ENCODE data around the gene CDK10.
"Not testable (repeated sequence)": the region's sequence is repeated elsewhere in the genome, so short reads cannot be mapped to it uniquely, and the experiment has no call there.

CDK10 gene

DNA sequence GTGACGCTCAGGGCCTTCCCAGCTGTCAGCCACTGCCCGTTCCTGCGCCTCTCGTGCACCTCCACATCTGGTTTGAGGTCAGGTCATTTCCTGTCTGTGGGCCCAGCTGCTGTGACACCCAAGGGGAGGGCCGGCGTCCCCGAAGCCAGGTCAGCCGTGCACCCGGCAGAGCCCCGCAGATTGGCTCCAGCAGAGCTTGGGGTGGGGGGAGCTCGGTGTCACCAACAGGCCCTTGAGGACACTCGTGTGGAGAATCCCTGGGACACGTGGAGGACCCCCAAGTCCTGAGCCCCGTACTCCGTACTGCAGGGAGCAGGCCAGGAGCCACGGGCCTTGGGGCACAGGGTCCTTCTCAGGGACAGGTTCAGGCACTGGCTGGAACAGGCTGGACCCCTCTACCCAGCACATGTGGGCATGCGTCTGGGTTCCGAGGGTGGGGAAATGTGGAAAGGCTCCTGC lies 10.2 kb downstream of the CDK10 start:
- DNase-seq = no peak

DNA sequence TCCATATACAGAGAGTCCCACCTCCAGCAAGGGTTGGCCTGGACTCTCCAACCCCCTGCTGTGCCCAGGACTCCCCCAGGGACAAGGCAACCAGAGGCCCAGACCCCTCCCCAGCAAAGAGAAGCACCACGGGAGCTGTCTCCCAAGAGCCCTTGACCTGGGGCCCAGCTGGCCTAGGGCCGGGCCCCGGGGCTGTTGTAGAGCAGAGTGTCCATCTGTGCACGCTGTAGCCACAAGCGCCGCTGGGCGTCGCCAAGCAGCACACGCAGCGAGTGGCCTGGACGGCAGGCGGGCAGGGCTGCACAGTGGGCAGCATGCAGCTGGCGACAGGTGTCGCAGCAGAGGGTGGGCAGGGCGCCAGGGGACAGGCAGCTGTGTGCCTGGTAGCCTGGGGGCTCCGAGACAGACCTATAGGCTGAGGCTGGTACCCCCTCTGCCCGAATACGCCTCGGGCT lies 10.7 kb downstream of the CDK10 start:
- no peak for DNase-seq

DNA sequence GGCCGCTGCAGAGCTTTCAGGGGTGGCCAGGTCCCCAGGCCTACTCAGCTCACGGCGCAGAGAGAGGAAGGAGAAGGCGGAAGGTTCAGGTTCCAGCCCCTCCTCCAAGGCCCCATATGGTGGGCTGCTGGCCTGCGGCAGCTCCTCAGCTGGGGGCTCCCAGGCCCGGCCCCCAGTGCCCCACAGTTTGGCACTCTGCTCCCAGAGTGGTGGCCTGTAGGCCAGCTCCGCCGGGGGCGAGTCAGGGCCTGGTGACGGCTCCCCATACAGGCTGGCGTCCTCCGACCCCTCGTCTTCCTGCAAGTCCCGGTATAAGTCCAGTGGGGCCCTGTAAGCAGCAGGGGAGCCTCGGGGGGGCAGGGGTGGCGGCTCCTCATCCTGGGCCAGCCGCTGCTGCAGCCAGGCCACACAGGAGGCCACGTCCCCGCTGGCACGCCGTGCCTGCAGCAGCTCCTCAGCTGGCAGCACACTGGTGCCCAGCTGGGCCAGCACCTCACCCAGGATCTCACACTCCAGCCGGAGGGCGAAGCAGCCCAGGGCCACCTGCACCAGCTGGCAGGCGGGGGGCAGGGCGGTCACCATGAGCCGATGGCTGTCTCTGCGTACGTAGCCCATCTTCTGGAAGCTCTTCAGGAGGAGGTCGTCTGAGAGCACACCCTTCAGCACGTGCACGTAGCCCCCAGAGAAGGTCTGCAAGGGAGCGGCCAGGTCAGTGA lies 11.3 kb downstream of the CDK10 start:
- DNase-seq = no peak

DNA sequence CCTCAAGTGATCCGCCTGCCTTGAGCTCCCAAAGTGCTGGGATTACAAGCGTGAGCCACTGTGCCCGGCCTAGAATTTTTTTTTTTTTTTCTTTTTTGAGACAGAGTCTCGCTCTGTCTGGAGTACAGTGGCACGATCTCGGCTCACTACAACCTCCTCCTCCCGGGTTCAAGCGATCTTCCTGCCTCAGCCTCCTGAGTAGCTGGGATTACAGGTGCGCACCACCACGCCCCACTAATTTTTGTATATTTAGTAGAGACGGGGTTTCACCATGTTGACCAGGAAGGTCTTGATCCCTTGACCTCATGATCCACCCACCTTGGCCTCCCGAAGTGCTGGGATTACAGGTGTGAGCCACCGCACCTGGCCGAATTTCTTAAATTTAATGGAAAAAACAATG lies 12.2 kb downstream of the CDK10 start:
- not testable (repeated sequence) for DNase-seq

DNA sequence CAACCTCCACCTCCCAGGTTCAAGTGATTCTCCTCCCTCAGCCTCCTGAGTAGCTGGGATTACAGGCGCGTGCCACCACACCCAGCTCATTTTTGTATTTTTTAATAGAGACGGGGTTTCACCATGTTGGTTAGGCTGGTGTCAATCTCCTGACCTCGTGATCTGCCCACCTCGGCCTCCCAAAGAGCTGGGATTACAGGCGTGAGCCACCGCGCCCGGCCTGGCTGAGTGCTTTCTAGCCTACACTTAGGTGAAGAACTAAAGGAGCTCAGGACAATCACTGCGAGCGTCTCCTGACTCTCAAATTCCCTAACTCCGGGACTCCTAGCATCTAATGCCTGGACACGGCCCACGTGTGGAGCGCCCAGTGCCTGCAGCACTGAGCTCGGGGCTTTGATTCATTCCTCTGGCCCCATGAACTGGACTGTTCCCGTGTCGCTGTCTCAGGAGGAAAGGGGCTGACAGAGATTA lies 13.2 kb downstream of the CDK10 start:
- not testable (repeated sequence) for DNase-seq

DNA sequence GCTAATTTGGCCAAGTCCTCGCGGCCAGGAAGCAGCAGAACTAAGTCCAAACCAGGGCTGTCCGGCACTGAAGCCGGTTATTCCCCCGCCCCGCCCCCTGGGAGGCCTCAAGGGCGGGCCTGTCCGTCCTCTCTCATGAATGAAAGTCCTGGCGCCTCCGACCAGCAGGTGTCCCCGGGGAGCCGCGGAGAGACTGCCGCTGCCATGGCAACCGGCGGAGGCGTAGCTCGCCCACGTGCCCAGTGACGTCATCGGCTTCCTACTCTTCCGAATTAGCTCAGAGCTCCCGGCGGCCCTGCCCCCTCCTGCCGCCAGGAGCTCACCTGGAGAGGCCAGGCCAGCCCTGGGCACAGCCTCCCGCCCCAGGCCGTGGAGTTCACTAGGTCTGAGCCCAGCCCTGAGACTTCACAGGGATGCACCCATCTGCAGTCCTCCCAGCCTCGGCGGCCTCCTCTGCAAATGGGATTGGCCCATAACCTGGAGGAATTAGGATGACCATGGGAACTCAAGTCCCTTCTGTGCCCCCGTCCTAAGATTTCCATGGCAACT lies 13.7 kb downstream of the CDK10 start:
- peak; percentile 99 for DNase-seq

DNA sequence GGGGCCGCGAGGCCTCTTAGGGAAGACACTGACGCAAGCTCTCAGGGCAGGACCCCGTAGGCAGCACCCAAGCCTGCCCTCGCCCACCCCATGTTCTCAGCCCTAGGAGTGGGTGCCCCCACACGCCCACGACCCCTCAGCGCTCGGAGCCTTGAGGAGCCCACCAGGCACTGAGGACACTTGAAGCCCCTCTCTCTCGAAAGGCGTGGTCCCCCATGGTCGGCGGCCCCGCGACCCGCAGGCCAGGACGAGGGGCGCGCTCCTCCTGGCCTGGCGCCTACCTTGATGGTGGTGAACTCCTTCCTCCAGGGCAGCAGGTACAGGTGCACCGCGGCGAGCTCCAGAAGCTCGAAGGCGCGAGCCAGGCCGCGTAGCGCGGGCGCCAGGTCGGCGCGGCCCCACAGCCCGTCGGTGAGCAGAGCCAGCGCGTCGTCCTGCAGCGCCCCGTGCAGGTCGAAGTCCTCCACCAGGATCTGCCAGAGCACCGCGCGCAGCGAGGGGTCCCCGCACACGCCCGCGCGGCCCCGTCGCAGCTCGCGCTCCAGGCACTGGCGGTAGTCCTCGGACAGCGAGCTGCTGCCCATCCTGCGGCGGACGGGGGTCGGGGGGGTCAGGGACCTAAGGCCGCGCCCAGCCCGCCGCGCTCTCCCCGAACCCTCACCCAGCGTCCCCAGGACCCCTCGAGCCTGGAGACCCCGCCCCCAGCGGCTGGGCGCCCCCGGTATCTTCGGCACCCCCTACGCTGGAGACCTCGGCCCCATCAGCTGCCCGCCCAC lies 14.3 kb downstream of the CDK10 start:
- DNase-seq = no peak

DNA sequence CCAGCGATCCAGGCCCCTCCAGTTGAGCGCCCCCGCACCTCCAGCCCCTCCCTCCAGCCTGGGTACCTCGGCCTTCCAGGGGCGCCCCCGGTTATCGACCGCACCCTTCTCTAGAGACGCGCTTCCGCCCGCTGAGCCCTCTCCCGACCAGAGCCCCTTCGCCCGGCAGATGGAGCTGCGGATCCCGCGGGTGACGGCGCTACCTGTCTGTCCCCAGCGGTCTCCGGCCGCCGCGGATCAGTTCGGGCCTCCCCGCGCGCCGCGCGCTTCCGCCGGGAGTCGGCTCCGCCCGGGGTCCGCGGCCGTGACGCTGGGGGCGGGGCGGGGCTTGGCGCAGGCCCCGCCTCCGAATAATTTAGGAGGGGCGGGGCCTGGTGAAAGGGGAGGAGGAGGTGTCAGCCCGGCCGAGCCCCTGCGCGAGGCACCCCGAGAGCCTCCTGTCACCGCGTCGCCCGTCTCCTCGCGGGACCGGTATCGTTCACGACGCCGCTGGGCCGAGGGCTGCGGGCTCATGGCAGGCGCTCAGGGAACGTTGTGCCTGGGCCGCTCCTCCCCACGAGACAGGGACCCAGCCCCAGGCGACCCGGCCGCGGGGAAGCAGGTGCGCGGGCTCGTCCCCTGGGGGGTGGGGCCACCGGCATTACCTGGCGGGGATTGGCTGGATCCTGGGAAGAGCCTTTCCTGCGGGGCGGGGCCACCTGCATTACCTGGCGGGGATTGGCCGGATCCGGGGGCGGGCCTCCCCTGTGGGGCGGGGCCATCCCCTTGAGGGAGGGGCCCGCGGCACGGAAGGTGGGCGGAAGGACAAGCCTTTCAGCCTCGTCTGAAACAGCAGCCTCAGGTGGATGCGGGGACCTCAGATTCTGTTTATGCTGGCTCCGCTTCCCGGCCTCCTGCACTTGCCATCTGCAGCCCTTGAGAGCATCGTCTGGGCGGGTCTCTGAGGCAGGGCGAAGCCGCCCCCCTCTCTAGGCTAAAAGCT lies 15.2 kb downstream of the CDK10 start, which contains the start of gene SPATA2L:
SPATA2L (minus strand) TSS at position 281 of the 982 bp plus-strand sequence. CDS start 473 bp downstream, outside the sequence.
- peak; percentile 96 for DNase-seq

DNA sequence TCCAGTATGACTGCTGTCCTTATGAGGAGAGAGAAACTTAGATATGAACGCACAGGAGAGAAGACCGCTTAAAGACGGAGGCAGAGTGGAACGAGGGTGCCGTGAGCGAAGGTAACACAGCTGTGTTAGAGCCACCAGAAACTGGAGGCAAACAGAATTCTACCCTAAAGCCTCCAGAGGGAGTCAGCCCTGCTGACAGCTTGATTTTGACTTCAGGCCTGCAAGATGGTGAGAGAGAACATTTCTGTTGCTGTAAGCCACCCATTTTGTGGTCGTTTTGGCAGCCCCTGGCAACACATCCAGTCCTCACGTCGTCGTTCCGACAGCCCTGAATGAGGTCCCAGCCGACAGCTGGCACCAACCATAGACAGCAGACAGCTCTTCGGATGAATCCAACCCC lies 17.8 kb downstream of the CDK10 start:
- DNase-seq = no peak

DNA sequence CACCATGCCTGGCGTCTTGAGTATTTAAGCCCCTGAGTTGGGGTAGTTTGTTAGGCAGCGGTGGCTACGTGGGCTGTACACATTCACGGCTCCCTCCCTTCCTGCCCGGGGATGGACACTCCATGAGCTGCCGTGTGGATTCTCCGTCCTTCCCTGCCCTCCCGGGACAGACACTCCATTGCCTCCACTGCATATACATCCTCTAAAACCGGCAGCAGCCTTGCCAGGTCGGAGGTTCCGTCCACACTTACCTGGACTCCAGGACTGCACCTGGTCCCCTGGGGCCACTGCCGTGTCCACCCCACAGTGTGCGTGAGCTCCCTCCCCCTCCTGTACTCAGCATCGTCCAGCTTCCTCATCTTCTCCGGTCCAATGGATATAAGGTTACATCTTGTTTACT lies 18.5 kb downstream of the CDK10 start:
- DNase-seq = no peak

DNA sequence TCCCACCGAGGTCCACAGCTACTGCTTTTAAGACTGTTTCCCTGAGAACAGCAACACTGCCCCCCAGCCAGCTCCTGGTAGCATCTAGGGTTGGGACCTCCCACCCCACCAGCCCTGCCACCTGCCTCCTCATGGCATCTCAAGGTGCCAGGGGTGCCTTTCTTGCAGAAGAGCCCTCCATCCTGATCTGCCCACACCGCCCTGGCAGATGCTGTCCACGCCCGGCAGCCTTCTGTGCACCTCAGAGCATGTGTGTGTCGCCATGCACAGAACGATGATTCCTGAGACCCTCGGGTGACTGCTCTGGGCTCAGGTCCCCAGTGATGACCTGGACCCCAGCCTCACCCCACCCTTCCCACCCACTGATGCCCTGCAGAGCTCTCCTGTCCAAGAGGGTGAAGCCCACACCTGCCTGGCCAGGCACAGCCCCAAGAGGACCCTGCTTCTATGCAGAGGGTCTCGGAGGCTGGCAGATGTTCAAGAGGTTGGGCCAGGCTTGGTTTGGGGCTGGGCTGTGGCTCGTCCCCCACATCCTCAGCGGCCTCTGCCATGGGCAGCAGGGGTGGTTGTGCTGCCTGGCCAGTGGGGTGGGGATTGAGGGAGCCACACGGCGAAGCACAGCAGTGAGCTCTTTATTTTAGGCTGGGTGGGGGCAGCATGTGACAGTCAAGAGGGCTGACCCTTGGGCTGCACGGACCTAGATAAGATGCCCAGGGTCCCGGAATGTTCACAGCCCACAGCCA lies 20.2 kb downstream of the CDK10 start:
- no peak for DNase-seq

DNA sequence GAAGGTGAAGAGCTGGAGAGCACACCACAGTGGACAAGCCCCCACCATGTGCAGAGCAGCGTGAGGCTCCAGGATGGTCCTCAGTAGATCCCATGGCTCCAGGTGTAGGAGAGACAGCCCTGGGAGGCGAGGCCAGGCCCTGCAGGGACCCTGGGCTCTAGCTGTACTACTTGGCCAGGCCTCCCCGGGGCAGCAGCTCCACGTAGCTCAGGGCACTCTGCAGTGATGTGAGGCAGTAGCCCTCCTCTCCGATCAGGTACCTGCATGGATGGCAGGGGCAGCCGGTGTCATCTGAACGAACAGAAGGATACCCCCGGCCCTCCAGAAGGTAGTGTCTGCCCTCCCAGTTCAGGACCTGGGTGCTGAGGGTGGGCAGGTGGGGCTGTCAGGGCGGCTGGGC lies 21.2 kb downstream of the CDK10 start:
- DNase-seq = no peak

DNA sequence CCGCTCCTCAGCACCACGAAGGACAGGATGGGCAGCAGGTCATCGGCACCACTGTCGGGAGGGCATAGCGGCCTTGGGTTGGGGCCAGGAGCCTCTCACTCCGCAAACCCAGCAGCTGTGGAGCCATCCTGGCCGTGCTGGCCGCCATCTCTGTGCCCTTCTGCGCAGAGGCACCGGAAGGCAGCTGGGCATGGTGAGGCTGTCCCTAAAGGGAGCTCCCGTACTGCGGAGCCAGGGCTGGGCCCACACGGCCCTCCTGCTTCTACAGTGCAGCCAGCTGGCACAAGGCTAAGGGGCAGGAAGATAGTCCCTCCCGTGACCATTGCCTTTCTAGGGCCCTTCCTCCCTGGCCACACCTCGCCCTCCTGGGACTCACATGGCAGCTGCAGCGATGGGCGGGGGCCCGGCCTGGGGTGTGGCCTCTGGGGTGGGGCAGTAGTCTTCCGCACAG lies 22.0 kb downstream of the CDK10 start:
- DNase-seq = no peak

DNA sequence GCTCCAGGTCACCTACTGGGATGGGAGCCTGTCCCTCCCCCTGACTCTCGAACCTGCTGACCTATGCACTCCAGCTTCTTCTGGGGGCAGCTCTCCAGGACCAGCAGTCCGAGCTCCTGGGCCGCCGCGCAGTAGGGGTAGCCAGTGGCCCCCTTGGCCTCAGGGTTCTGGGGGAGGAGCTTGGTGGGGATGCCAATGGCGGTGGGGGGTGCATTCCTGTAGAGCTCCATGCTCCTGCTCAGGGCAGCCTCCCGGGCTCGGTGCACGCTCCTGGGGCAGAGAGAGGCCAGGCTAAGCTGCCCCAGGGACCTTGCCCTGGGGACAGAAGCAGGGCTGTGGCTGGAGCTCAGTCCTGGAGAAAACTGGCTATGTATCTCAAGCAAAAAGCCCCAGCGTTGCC lies 22.7 kb downstream of the CDK10 start:
- DNase-seq = no peak

DNA sequence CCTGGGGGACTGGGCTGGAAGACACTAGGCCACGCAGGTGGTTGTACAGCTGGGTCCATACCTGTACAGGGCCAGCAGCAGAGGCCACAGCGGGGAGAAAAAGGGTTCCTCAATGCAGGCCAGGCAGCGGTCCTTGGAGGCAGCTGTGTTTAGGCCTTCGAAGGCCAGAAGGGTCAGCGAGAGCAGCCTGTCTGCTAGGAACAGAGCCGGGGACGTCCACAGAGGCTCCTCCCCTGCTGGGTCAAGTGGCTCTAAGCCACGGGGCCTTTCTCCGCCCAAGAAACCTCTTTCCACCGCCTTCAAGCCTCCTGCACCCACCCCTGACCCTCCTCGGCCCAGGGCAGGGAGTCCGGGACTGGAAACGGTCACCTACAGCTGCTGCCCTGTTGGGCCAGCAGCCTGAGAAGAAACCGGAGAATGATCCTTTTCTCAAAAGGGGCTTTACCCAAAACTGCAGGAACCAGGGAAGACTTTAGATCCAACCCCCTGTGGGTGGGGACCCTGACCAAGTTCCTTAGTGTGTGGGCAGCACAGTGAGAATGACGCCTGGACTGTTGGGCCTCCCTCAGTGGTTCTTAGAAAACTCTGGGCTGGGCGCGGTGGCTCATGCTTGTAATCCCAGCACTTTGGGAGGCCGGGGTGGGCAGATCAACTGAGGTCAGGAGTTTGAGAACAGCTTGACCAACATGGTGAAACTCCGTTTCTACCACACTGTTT lies 23.4 kb downstream of the CDK10 start:
- DNase-seq = no peak

DNA sequence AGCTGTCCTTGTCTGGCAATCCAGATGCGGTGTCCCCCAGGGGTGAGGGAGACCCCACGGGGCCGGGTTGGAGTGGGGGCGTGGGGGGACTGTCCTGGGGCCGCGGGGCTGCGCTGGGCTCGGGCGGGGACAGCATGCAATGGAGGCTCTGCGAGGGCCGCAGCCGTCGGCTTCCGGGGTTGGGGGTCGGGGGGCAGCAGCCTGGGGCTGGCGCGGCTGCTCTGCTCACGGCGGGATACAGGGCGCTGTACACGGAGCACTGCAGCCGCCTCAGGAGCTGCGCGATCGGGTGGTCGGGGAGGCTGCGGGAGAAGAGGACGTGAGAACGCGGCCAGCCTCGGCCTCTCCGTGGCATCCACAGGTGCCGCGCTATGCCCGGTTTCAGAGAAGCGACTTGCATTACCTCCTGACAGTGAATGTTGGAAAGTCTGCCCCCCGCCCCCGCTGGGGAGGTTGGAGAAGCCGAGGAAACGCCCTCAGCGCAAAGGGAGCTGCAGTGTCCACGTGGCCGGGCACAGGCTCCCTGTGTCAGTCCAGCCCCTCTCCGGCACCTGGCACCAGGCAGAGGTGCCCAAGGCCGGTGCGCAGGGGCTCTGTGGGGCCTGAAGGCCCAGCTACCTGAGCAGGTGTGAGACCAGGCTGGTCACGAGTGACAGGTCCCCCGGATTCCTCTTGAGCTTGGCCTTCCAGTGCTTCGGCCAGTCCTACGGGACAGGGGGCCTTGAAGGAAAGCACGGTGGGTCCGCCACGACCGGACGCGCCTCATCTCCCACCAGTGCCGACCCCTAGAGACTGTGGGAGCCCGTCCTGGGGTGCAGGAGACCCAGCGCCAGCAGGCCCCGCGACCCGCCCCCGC lies 24.4 kb downstream of the CDK10 start:
- DNase-seq = no peak

DNA sequence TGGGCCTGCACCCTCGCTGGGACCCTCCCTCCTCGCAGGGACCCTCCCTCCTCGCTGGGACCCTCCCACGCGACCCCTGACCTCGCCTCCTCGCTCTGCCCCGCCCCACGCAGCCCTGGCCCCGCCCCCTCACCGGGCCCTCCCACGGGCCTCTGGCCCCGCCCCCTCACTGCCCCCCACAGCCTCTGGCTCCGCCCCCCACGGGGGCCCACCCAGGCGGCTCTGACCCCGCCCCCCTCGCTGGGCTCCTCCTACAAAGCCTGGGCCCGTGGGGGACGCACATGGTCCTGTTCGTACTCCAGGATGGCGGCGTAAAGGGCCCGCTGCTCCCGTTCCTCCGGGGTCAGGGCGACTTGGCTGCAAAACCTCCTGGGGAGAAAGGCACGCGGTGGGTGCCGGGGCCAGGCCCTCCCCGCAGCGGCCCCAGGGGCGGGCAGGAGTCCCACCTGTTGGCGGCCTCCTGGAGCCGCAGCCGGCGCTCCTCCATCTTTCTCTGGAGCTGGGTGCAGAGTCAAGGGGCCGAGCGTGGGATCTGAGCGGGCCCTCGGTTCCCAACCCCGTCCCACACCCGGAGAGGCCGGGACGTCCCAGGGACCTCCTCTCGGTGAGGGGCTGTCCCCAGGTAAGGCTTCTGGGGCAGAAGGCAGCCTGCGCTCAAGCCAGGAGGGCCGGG lies 25.2 kb downstream of the CDK10 start:
- peak; percentile 78 for DNase-seq

DNA sequence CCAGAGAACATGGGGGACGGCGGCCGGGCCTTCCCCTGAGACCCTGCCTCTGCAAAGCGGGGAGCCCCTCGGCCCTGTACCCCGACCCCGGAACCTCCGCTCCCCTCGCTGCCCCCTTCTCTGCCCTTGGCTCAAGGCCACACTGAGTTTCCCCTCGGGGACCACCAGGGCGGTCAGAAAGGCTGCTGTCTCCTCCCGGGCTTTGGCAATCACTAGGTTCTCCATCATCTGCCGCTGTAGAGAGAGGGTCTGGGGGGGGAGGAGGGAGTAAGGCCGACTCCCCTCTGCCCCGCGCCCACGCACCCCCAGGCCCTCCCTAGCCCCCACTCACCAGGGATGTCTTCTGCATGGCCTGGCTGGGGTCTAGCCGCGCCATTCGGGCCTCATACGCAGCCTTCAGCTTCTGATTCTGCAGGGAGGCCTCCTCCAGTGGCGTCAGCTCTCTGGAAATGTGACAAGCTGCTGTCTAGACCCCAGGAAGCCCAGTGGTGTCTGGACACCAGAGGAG lies 25.8 kb downstream of the CDK10 start:
- DNase-seq = no peak

DNA sequence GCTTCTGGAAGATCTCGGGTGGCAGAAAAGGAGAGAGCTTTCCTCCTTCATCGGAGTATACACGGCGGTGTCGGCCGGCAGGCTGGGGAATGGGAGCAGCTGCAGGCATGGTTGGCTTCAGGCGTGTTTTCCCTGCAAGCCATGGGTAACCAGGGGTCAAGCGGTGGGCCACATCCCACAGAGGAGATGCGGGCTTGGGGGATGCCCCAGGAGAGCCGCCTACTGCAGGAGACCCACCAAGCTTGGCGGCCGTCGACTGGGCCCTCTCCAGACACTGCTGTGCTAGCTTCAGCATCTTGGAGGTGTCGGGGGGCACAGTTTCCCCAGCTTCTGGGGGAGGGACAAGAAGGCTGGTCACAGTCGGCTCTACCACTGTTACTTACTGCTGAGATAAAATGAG lies 30.0 kb downstream of the CDK10 start:
- DNase-seq = no peak

Measured in stimulated activated CD4-positive, alpha-beta T cell treated with anti-CD3 and anti-CD28 coated beads, Interleukin-12 subunit alpha, Interleukin-12 subunit beta, amount 100 ng/mL, for 4 hours (primary cell).